SK-N-SH treated with all-trans-retinoic acid at 6 μM for 48 hours (cell line): ENCODE results near the gene UROC1.

Experiments
- ATAC-seq: fragments of 200-7000 bp; cut with Tn5 transposase; 3 replicates; pipeline ENCODE4 v1.9.1; 2020; ENCODE audit warnings: mild to moderate bottlenecking, moderate library complexity
- ARNTL ChIP-seq: fragments of 450-650 bp; formaldehyde crosslinking; IDR thresholded peaks from 2 replicates; pipeline ENCODE4 v1.5.0; 2020; ENCODE audit warnings: low read depth, mild to moderate bottlenecking, moderate library complexity, borderline replicate concordance
- CREB5 ChIP-seq: fragments of 250-450 bp; sonication (Bioruptor Pico); IDR thresholded peaks from 2 replicates; pipeline ENCODE4 v1.5.1; 2020; ENCODE audit warnings: low read depth, mild to moderate bottlenecking, moderate library complexity
- CSDC2 ChIP-seq: fragments of 250-450 bp; sonication (Bioruptor Pico); IDR thresholded peaks from 2 replicates; pipeline ENCODE4 v1.5.0; 2020; ENCODE audit warnings: mild to moderate bottlenecking, moderate library complexity
- CSRNP3 ChIP-seq: fragments of 250-450 bp; sonication (Bioruptor Pico); IDR thresholded peaks from 2 replicates; pipeline ENCODE4 v1.5.1; 2021; ENCODE audit warnings: mild to moderate bottlenecking, moderate library complexity
- ESRRG ChIP-seq: fragments of 250-450 bp; sonication (Bioruptor Pico); IDR thresholded peaks from 2 replicates; pipeline ENCODE4 v1.6.1; 2021; ENCODE audit warnings: mild to moderate bottlenecking
- GLIS3 ChIP-seq: fragments of 250-450 bp; sonication (Bioruptor Pico); IDR thresholded peaks from 2 replicates; pipeline ENCODE4 v1.5.0; 2020; ENCODE audit warnings: mild to moderate bottlenecking, moderate library complexity
- ISL1 ChIP-seq: fragments of 250-450 bp; sonication (Bioruptor Pico); IDR thresholded peaks from 2 replicates; pipeline ENCODE4 v2.1.2; 2022; ENCODE audit warnings: mild to moderate bottlenecking, moderate library complexity
- OSR1 ChIP-seq: fragments of 250-450 bp; sonication (Bioruptor Pico); IDR thresholded peaks from 2 replicates; pipeline ENCODE4 v1.8.0; 2022; ENCODE audit warnings: moderate library complexity, mild to moderate bottlenecking, inconsistent platforms
- PATZ1 ChIP-seq: fragments of 250-450 bp; sonication (Bioruptor Pico); IDR thresholded peaks from 2 replicates; pipeline ENCODE4 v1.8.0; 2020; ENCODE audit warnings: mild to moderate bottlenecking, moderate library complexity, borderline replicate concordance
- POU6F1 ChIP-seq: fragments of 250-450 bp; sonication (Bioruptor Pico); IDR thresholded peaks from 2 replicates; pipeline ENCODE4 v1.8.0; 2021; ENCODE audit warnings: low read depth, mild to moderate bottlenecking, moderate library complexity, borderline replicate concordance
- PPARA ChIP-seq: fragments of 250-450 bp; sonication (Bioruptor Pico); IDR thresholded peaks from 2 replicates; pipeline ENCODE4 v1.5.0; 2020; ENCODE audit warnings: mild to moderate bottlenecking, borderline replicate concordance
- SNAI2 ChIP-seq: fragments of 250-450 bp; sonication (Bioruptor Pico); IDR thresholded peaks from 2 replicates; pipeline ENCODE4 v1.5.0; 2020; ENCODE audit warnings: mild to moderate bottlenecking, moderate library complexity
- TCF4 ChIP-seq: fragments of 250-450 bp; sonication (Bioruptor Pico); IDR thresholded peaks from 2 replicates; pipeline ENCODE4 v1.8.0; 2021; ENCODE audit warnings: mild to moderate bottlenecking, moderate library complexity, borderline replicate concordance
- TSHZ2 ChIP-seq: fragments of 250-450 bp; sonication (Bioruptor Pico); IDR thresholded peaks from 2 replicates; pipeline ENCODE4 v1.5.0; 2020; ENCODE audit warnings: mild to moderate bottlenecking, moderate library complexity
- ZC3H10 ChIP-seq: fragments of 250-450 bp; sonication (Bioruptor Pico); IDR thresholded peaks from 2 replicates; pipeline ENCODE4 v1.5.1; 2021; ENCODE audit warnings: mild to moderate bottlenecking, moderate library complexity
- ZFP3 ChIP-seq: fragments of 250-450 bp; sonication (Bioruptor Pico); IDR thresholded peaks from 2 replicates; pipeline ENCODE4 v1.5.0; 2020; ENCODE audit warnings: mild to moderate bottlenecking, moderate library complexity
- ZFP30 ChIP-seq: fragments of 450-650 bp; formaldehyde crosslinking; IDR thresholded peaks from 2 replicates; pipeline ENCODE4 v1.5.0; 2022; ENCODE audit warnings: mild to moderate bottlenecking, moderate library complexity
- ZNF565 ChIP-seq: fragments of 450-650 bp; formaldehyde crosslinking; conservative IDR thresholded peaks from 2 replicates; pipeline ENCODE4 v1.5.0; 2020; ENCODE audit warnings: low read depth, mild to moderate bottlenecking, moderate library complexity
- ZNF70 ChIP-seq: fragments of 450-650 bp; formaldehyde crosslinking; IDR thresholded peaks from 2 replicates; pipeline ENCODE4 v1.5.0; 2020; ENCODE audit warnings: mild to moderate bottlenecking, moderate library complexity
- ZNF8 ChIP-seq: fragments of 450-650 bp; formaldehyde crosslinking; IDR thresholded peaks from 2 replicates; pipeline ENCODE4 v1.5.0; 2020; ENCODE audit warnings: mild to moderate bottlenecking, moderate library complexity

Gene UROC1

GRCh38 chr3:126476166-126477060 lies 41.2 kb downstream of the UROC1 start:
- TF ChIP-seq POU6F1 (CRISPR knock-in tag), result no peak
- no peak for TF ChIP-seq ZNF70
- no peak for TF ChIP-seq ZC3H10
- no peak for TF ChIP-seq GLIS3
- TF ChIP-seq PPARA (CRISPR knock-in tag), result no peak
- TF ChIP-seq TSHZ2 (CRISPR knock-in tag), result no peak
- no peak for TF ChIP-seq CREB5 (CRISPR knock-in tag)
- TF ChIP-seq ZNF8, result no peak
- TF ChIP-seq ESRRG (CRISPR knock-in tag), result no peak
- no peak for TF ChIP-seq ZFP3 (CRISPR knock-in tag)
- TF ChIP-seq ISL1 (CRISPR knock-in tag), result no peak
- TF ChIP-seq CSRNP3 (CRISPR knock-in tag), result no peak
- no peak for TF ChIP-seq PATZ1 (CRISPR knock-in tag)
- TF ChIP-seq ZFP30 (CRISPR knock-in tag), result no peak
- TF ChIP-seq TCF4 (CRISPR knock-in tag), result no peak
- no peak for TF ChIP-seq OSR1
- no peak for TF ChIP-seq ARNTL (CRISPR knock-in tag)
- TF ChIP-seq CSDC2 (CRISPR knock-in tag), result no peak
- TF ChIP-seq SNAI2, result no peak
- peak; percentile 5 for ATAC-seq

- TF ChIP-seq TCF4 (CRISPR knock-in tag), result no peak
- no peak for TF ChIP-seq ZNF565
- ATAC-seq, result peak; percentile 93
These were observed 42.0 kb downstream of the UROC1 start, which contains the start of gene ZXDC for GRCh38 chr3:126475413-126476114. Gene ZXDC (minus strand): TSS chr3:126475891. CDS start chr3:126475865, 26 bp downstream.
